Central memory CD8-positive, alpha-beta T cell (primary cell): ENCODE results near the gene SLC18A3.

Experiments
- ATAC-seq: fragments of 150-1000 bp; cut with Tn5 transposase; replicated peaks from 2 replicates; pipeline ENCODE4 v1.10.0; 2022; ENCODE audit warnings: mild to moderate bottlenecking, moderate FRiP score, moderate number of reproducible peaks; ENCODE audit not compliant: poor library complexity, severe bottlenecking; ENCODE audit errors: extremely low read depth
- DNase-seq, 2 donors: peaks; one replicate each; pipeline ENCODE4 v3.0.0; 2021; ENCODE audit warnings: low spot score in 2 of 2
- H3K27ac Mint-ChIP-seq: one replicate; pipeline ENCODE4 v1.8.0; 2022; ENCODE audit warnings: low read depth, mild to moderate bottlenecking, moderate library complexity, mixed read lengths
- H3K27me3 Mint-ChIP-seq: one replicate; pipeline ENCODE4 v1.8.0; 2022; ENCODE audit warnings: mixed read lengths
- H3K36me3 Mint-ChIP-seq: one replicate; pipeline ENCODE4 v1.8.0; 2022; ENCODE audit warnings: mild to moderate bottlenecking, moderate library complexity, mixed read lengths; ENCODE audit not compliant: insufficient read depth
- H3K4me1 Mint-ChIP-seq: one replicate; pipeline ENCODE4 v1.8.0; 2022; ENCODE audit warnings: mixed read lengths
- H3K4me3 Mint-ChIP-seq: one replicate; pipeline ENCODE4 v1.8.0; 2022; ENCODE audit warnings: mild to moderate bottlenecking, moderate library complexity, mixed read lengths
- H3K9me3 Mint-ChIP-seq: one replicate; pipeline ENCODE4 v1.8.0; 2022; ENCODE audit warnings: mixed read lengths

Gene SLC18A3

GRCh38 chr10:49610114-49610457, at the start of gene SLC18A3:
Gene SLC18A3 (plus strand): TSS chr10:49610310. CDS start chr10:49610741, 431 bp downstream.
- Mint-ChIP-seq H3K36me3 (peaks cover 2% of the 10 kb centered on the region), H3K9me3 (peaks cover 13% of the 10 kb centered on the region), H3K27me3 (peaks cover 85% of the 10 kb centered on the region), H3K4me3 (no peak within 1 kb of the TSS), H3K4me1 (peaks cover 26% of the 10 kb centered on the region), H3K27ac (no peak within 1 kb of the TSS)
- no peak for ATAC-seq
- DNase-seq, result no peak

GRCh38 chr10:49560526-49560925, 49.6 kb upstream of the SLC18A3 start:
- no peak for ATAC-seq
- Mint-ChIP-seq H3K27me3 (peaks cover 78% of the 10 kb centered on the region), H3K36me3 (no peaks in the 10 kb centered on the region), H3K9me3 (no peaks in the 10 kb centered on the region), H3K27ac (no peak overlapping the region), H3K4me3 (no peak overlapping the region), H3K4me1 (no peaks in the 10 kb centered on the region)
- DNase-seq, result no peak

- no peak overlapping the region for H3K27ac Mint-ChIP-seq
- no peak for ATAC-seq
- no peaks in the 10 kb centered on the region for H3K9me3 Mint-ChIP-seq
These were observed 47.2 kb upstream of the SLC18A3 start for GRCh38 chr10:49562893-49563292.

GRCh38 chr10:49564461-49565009, 45.6 kb upstream of the SLC18A3 start:
- Mint-ChIP-seq H3K9me3 (no peaks in the 10 kb centered on the region), H3K4me1 (peaks cover 7% of the 10 kb centered on the region), H3K27ac (no peak overlapping the region), H3K36me3 (no peaks in the 10 kb centered on the region), H3K4me3 (no peak overlapping the region), H3K27me3 (peaks cover 80% of the 10 kb centered on the region)
- ATAC-seq (no peak), DNase-seq (no peak)

More at GRCh38 chr10:49562893-49563292, 47.2 kb upstream of the SLC18A3 start:
- Mint-ChIP-seq H3K4me3 (no peak overlapping the region), H3K36me3 (no peaks in the 10 kb centered on the region), H3K27me3 (peaks cover 73% of the 10 kb centered on the region), H3K4me1 (no peaks in the 10 kb centered on the region)
- no peak for DNase-seq

- Mint-ChIP-seq H3K9me3 (no peaks in the 10 kb centered on the region), H3K27me3 (peaks cover 68% of the 10 kb centered on the region), H3K27ac (no peak overlapping the region), H3K4me3 (no peak overlapping the region), H3K36me3 (peaks cover 2% of the 10 kb centered on the region), H3K4me1 (peaks cover 7% of the 10 kb centered on the region)
- ATAC-seq (no peak), DNase-seq (no peak)
These were observed 42.3 kb upstream of the SLC18A3 start for GRCh38 chr10:49567810-49568209.

GRCh38 chr10:49568235-49568634, 41.9 kb upstream of the SLC18A3 start:
- no peak for DNase-seq
- Mint-ChIP-seq H3K27me3 (peaks cover 65% of the 10 kb centered on the region), H3K4me3 (no peak overlapping the region), H3K36me3 (peaks cover 2% of the 10 kb centered on the region), H3K4me1 (peaks cover 7% of the 10 kb centered on the region), H3K27ac (no peak overlapping the region), H3K9me3 (no peaks in the 10 kb centered on the region)
- ATAC-seq, result peak; percentile 19

- no peaks in the 10 kb centered on the region for H3K9me3 Mint-ChIP-seq
- no peak overlapping the region for H3K4me3 Mint-ChIP-seq
- no peak overlapping the region for H3K27ac Mint-ChIP-seq
- DNase-seq, result no peak
- peaks cover 2% of the 10 kb centered on the region for H3K36me3 Mint-ChIP-seq
- ATAC-seq, result no peak
- peaks cover 7% of the 10 kb centered on the region for H3K4me1 Mint-ChIP-seq
- peaks cover 56% of the 10 kb centered on the region for H3K27me3 Mint-ChIP-seq
These were observed 41.0 kb upstream of the SLC18A3 start for GRCh38 chr10:49569031-49569631.

- Mint-ChIP-seq H3K4me1 (peaks cover 7% of the 10 kb centered on the region), H3K9me3 (no peaks in the 10 kb centered on the region), H3K27ac (no peak overlapping the region), H3K36me3 (peaks cover 2% of the 10 kb centered on the region), H3K27me3 (peaks cover 37% of the 10 kb centered on the region), H3K4me3 (no peak overlapping the region)
- DNase-seq (no peak), ATAC-seq (no peak)
These were observed 38.7 kb upstream of the SLC18A3 start for GRCh38 chr10:49571388-49571787.

GRCh38 chr10:49572594-49573114, 37.5 kb upstream of the SLC18A3 start:
- Mint-ChIP-seq H3K27me3 (peaks cover 37% of the 10 kb centered on the region), H3K36me3 (peaks cover 2% of the 10 kb centered on the region), H3K27ac (no peak overlapping the region), H3K4me3 (no peak overlapping the region), H3K4me1 (peaks cover 7% of the 10 kb centered on the region), H3K9me3 (no peaks in the 10 kb centered on the region)
- no peak for DNase-seq
- ATAC-seq, result no peak

- DNase-seq, result no peak
- ATAC-seq, result no peak
- Mint-ChIP-seq H3K27ac (no peak overlapping the region), H3K36me3 (peaks cover 2% of the 10 kb centered on the region), H3K4me1 (no peaks in the 10 kb centered on the region), H3K9me3 (no peaks in the 10 kb centered on the region), H3K27me3 (peaks cover 26% of the 10 kb centered on the region), H3K4me3 (no peak overlapping the region)
These were observed 34.5 kb upstream of the SLC18A3 start for GRCh38 chr10:49575489-49576072.

- H3K4me3 Mint-ChIP-seq, result no peak overlapping the region
- no peaks in the 10 kb centered on the region for H3K4me1 Mint-ChIP-seq
- no peak for ATAC-seq
- H3K36me3 Mint-ChIP-seq, result no peaks in the 10 kb centered on the region
- DNase-seq, result no peak
- H3K9me3 Mint-ChIP-seq, result no peaks in the 10 kb centered on the region
- H3K27me3 Mint-ChIP-seq, result peaks cover 24% of the 10 kb centered on the region
- no peak overlapping the region for H3K27ac Mint-ChIP-seq
These were observed 32.8 kb upstream of the SLC18A3 start for GRCh38 chr10:49577182-49577925.

- no peaks in the 10 kb centered on the region for H3K36me3 Mint-ChIP-seq
- ATAC-seq (no peak), DNase-seq (no peak)
- no peak overlapping the region for H3K27ac Mint-ChIP-seq
- H3K27me3 Mint-ChIP-seq, result peaks cover 29% of the 10 kb centered on the region
- no peak overlapping the region for H3K4me3 Mint-ChIP-seq
- no peaks in the 10 kb centered on the region for H3K4me1 Mint-ChIP-seq
- H3K9me3 Mint-ChIP-seq, result no peaks in the 10 kb centered on the region
These were observed 31.7 kb upstream of the SLC18A3 start for GRCh38 chr10:49578392-49578791.
